NCI-H748 (cell line): ENCODE measurements around the gene CPOX.
"Not testable (repeated sequence)": the region's sequence is repeated elsewhere in the genome, so short reads cannot be mapped to it uniquely, and the experiment has no call there.

Experiments
- DNase-seq: peaks from one replicate; lab custom pipeline; 2025; ENCODE audit not compliant: unreplicated experiment; lab: John Stamatoyannopoulos, UW

The CPOX gene

GRCh38 chr3:98593046-98593936 lies at the start of gene CPOX:
Gene CPOX, minus strand, starts transcription at chr3:98593611. Its CDS starts 107 bp downstream, at chr3:98593504.
- DNase-seq = peak; percentile 84

- DNase-seq = not testable (repeated sequence)
Measured at GRCh38 chr3:98642769-98643168, 49.4 kb upstream of the CPOX start.

DNA sequence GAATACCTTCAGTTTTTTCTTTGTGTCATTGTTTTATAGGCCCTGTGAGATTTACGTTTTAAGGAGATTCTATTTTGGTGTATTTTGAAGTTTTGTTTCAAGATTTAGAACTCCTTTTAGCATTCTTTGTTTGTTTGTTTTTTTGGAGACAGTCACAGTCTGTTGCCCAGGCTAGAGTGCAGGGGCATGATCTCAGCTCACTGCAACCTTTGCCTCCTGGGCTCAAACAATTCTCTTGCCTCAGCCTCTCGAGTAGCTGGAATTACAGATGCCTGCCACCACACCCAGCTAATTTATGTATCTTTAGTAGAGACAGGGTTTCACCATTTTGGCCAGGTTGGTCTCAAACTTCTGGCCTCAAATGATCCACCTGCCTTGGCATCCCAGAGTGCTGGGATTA lies 48.3 kb upstream of the CPOX start:
- DNase-seq = not testable (repeated sequence)

DNA sequence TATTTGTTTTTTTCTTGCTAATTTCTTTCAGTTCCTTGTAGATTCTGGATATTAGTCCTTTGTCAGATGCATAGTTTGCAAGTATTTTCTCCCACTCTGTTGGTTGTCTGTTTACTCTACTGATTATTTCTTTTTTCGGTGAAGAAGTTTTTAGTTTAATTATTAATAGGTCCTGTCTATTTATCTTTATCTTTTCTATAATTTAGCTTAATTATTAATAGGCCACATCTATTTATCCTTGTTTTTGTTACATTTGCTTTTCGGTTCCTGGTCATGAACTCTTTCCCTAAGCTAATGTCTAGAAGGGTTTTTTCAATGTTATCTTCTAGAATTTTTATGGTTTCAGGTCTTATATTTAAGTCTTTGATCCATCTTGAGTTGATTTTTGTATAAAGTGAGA lies 45.1 kb upstream of the CPOX start:
- DNase-seq = not testable (repeated sequence)

DNA sequence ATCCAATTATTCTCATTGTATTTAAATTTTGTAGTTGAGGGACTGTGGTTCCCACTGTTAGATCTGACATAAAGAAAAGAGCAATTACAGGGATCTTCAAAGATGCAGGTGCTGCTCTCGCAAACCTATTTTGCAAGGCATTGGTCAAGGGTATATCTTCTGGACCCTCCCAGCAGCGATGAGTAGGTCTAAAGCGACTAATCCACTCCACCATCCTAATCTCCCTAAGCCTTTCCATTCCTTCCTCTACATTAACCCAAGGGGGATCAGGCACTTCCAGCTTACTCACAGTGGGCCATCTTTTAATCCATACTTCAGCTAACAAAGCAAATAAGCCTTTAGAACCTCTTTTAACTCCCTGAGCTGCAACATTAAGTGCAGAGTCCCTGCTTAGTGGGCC lies 37.0 kb upstream of the CPOX start:
- DNase-seq = no peak

- no peak for DNase-seq
Measured at GRCh38 chr3:98628317-98628716, 34.9 kb upstream of the CPOX start.

DNA sequence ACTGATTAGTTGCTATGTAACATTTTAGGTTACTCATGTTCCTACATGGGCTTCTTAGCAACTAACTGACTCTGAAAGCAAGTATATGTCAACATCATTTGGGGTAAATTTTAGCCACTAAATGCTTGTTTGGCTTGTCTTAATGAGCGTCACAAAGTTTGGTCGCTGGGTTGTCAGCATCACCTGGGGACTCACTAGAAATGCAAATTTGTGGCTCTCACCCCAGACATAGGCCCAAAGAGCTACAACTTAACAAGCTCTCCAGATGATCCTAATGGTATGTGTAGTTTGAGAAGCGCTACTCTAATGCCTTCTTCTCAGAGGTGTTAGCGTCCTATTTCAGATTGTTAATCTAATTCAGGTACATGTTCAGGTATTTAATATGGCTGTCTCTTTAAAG lies 32.7 kb upstream of the CPOX start:
- no peak for DNase-seq

DNA sequence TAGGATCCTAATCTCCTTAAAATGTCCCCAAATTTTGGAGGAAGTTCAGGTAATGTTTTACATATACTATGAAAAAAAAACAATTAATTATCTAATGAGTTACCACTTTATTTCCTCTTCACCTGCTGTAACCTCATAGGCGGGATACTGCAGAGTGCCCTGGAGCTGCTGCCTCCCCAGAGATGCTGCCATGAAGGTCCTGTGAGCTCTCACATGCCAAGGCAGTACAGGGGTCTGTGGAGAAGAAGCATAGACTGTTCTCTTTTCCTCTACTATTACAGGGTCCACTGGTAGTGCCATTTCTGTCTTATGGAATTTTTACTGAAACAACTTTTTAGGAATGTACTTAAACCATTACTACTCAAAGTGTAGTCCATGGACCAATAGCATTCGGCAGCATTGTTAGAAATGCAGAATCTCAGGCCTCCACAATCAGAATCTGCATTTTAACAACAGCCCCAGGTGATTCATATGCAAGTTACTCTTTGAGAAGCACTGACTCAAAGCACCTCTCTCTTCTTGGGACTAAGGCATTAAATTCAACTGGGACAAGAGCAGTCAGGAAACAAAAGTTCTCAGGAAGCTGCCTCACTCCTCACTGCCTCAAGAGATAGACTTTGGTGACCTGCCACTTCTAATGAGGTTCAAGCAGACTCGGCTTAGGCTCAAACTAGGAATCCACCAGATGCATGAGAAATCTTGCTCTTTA lies 30.3 kb upstream of the CPOX start:
- DNase-seq = no peak

DNA sequence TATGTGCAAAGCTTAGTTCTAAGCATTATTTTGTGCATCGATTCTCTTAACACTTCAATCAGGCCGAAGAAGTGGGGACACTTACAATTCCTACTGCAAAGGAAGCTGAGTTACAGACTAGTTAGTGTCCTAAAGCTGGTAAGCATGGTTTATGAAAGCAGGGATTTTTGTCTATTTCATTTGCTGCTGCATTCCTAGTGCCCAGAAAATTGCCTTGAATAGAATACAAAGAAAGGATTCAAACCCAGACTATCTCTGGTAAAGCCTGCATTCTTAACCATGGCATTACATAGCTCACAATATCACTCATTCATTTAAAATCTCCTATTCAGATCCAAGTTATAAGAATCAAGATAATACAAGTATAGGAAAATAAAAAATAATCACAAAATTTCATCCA lies 24.4 kb upstream of the CPOX start:
- no peak for DNase-seq

- DNase-seq = no peak
Measured at GRCh38 chr3:98613616-98614015, 20.2 kb upstream of the CPOX start.

DNA sequence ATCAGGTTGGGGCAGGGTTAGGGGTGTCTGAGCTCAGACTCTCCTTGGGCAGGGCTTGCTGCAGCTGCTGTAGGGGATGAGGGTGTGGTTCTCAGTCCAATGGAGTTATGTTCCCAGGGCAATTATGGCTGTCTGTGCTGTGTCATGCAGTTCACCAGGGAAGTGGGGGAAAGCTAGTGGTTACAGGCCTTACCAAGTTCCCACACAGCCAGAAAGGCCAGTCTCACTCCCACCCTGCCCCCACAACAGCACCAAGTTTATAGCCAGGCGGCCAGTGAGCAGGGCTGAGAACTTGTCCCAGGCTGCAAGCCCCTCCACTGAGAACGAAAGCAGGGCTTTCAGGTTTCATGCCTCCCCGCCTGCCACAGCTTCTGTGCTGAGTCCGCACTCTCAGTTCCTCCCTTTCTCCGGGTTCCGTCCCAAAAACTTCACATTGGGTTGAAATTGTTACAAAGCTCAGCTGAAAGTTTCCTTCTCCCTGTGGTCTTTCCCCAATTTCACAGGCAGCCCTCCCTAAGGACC lies 19.6 kb upstream of the CPOX start:
- DNase-seq = no peak

- peak; percentile 16 for DNase-seq
Measured at GRCh38 chr3:98612587-98612986, 19.2 kb upstream of the CPOX start.

DNA sequence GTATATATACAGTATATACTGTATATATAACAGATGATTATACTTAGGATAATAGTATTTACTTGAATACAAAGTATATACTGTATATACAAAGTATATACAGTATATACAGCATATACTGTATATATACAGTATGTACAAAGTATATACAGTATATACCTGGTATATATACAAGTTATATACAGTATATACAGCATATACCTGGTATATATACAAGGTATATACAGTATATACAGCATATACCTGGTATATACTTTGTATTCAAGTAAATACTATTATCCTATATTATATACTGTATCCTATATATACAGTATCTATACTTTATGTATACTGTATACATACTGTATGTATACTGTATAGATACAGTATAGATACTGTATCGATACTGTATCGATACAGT lies 14.6 kb upstream of the CPOX start:
- no peak for DNase-seq

DNA sequence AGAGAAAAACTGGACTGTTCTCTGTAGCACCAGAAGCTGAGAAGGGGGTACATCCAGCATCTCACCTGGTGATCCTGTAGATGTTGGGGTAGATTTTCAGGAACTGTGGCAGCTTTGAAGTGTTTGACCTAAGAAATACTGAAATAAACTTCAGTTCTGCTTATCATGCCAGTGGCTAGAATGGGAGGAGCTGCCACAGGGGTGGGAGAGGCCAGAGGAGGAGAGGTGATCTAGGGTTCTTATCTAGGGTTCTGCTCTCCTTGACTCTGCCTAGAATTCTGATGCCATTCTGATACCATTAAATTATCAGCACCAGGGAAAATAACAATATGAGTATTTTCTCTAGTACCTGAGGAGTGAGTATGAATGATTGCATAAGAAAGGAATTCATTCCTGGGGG lies 10.2 kb upstream of the CPOX start:
- DNase-seq = no peak

DNA sequence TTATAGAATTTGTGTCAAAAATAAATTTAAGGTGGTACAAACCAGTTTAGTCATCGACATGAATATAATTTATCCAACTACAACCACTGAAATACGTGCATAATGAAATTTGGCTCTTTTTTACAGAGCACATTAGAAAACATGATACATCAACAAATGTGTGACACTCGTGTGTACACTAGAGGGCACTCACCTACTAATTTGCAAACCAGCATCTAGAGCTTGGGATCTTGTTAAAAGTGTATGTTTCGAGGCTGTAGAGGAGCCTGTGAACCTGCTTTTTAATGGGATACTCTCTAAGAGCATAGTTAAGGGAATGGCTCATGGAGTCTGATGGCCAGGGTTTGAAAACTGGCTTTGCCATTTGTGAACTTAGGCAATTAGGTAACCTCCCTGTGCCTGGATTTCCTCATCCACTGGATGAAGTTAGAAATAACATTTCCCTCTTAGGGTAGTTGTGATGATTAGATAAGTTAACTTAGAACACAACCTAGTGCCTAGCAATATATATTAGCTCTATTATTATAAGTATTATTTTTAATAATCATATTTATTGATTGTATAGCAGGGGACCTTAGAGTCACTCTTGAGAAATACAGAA lies 8.8 kb upstream of the CPOX start:
- DNase-seq = peak; percentile 34

GRCh38 chr3:98601180-98601579 lies 7.8 kb upstream of the CPOX start:
- DNase-seq = no peak

- no peak for DNase-seq
Measured at GRCh38 chr3:98600412-98601095, 7.1 kb upstream of the CPOX start.

GRCh38 chr3:98599647-98600411 lies 6.4 kb upstream of the CPOX start:
- no peak for DNase-seq

DNA sequence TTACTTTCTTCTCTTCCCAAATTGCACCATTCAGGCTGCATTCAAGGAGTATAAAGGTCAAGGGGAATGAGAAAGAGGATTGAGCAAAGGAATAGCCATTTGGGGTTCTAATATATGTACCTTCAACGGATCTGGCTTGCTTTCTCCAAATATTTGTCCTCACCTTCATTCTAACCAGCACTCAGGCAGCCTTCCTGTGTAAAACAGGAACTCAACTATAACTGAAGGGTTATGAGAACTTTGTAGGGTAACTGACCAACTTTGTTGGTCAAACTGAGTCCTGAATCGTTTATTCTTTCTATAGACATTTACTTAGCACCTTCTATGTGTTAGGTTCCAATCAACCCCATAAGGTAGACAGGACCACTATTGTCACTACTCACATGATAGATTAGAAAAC lies 5.1 kb upstream of the CPOX start:
- no peak for DNase-seq
